HEK293 (cell line): ENCODE results near the gene TEAD1.

Experiments used
- CTCF ChIP-seq: fragments of 450-650 bp; formaldehyde crosslinking; IDR thresholded peaks from 2 replicates; pipeline ENCODE4 v1.5.1; 2016; ENCODE audit warnings: missing biosample characterization, missing genetic modification characterization
- GLIS1 ChIP-seq: fragments of 450-650 bp; formaldehyde crosslinking; IDR thresholded peaks from 2 replicates; pipeline ENCODE4 v1.5.1; 2016; ENCODE audit warnings: missing biosample characterization, missing genetic modification characterization
- GLIS2 ChIP-seq: fragments of 450-650 bp; formaldehyde crosslinking; IDR thresholded peaks from 2 replicates; pipeline ENCODE4 v1.5.1; 2016; ENCODE audit warnings: missing biosample characterization, missing genetic modification characterization
- HOXC10 ChIP-seq: sonication (generic); formaldehyde crosslinking; IDR thresholded peaks from 2 replicates; pipeline ENCODE4 v1.8.1; 2023; ENCODE audit warnings: mild to moderate bottlenecking, missing genetic modification reagents
- KLF16 ChIP-seq: fragments of 450-650 bp; formaldehyde crosslinking; IDR thresholded peaks from 2 replicates; pipeline ENCODE4 v1.5.1; 2017; ENCODE audit warnings: missing biosample characterization, missing genetic modification characterization
- TCF7L2 ChIP-seq: IDR thresholded peaks from 2 replicates; pipeline ENCODE4 v1.6.1; 2011; ENCODE audit warnings: low read depth, mild to moderate bottlenecking, inconsistent platforms, low read length, moderate library complexity, borderline replicate concordance
- ZNF140 ChIP-seq: fragments of 450-650 bp; formaldehyde crosslinking; IDR thresholded peaks from 2 replicates; pipeline ENCODE4 v1.5.1; 2016; ENCODE audit warnings: missing biosample characterization, missing genetic modification characterization
- ZNF157 ChIP-seq: fragments of 450-650 bp; formaldehyde crosslinking; IDR thresholded peaks from 2 replicates; pipeline ENCODE4 v1.5.1; 2016; ENCODE audit warnings: missing biosample characterization, missing genetic modification characterization
- ZNF211 ChIP-seq: fragments of 450-650 bp; formaldehyde crosslinking; IDR thresholded peaks from 2 replicates; pipeline ENCODE4 v1.5.1; 2016; ENCODE audit warnings: low read depth, missing biosample characterization, missing genetic modification characterization
- ZNF280C ChIP-seq: fragments of 450-650 bp; formaldehyde crosslinking; IDR thresholded peaks from 2 replicates; pipeline ENCODE4 v1.5.1; 2016; ENCODE audit warnings: missing biosample characterization, missing genetic modification characterization
- ZNF302 ChIP-seq: fragments of 450-650 bp; formaldehyde crosslinking; IDR thresholded peaks from 2 replicates; pipeline ENCODE4 v1.5.1; 2016; ENCODE audit warnings: missing biosample characterization, missing genetic modification characterization, low read depth
- ZNF394 ChIP-seq: fragments of 450-650 bp; formaldehyde crosslinking; IDR thresholded peaks from 2 replicates; pipeline ENCODE4 v1.5.1; 2016; ENCODE audit warnings: missing biosample characterization, missing genetic modification characterization, mild to moderate bottlenecking, moderate library complexity, borderline replicate concordance
- ZNF488 ChIP-seq: fragments of 450-650 bp; formaldehyde crosslinking; IDR thresholded peaks from 2 replicates; pipeline ENCODE4 v1.5.1; 2016; ENCODE audit warnings: missing biosample characterization, missing genetic modification characterization
- ZNF629 ChIP-seq: fragments of 450-650 bp; formaldehyde crosslinking; IDR thresholded peaks from 2 replicates; pipeline ENCODE4 v1.5.1; 2017; ENCODE audit warnings: missing biosample characterization, missing genetic modification characterization
- ZNF664 ChIP-seq: fragments of 450-650 bp; formaldehyde crosslinking; IDR thresholded peaks from 2 replicates; pipeline ENCODE4 v1.5.1; 2016; ENCODE audit warnings: missing biosample characterization, missing genetic modification characterization
- ZNF692 ChIP-seq: fragments of 450-650 bp; formaldehyde crosslinking; IDR thresholded peaks from 2 replicates; pipeline ENCODE4 v1.5.1; 2016; ENCODE audit warnings: missing biosample characterization, missing genetic modification characterization
- ZNF791 ChIP-seq: fragments of 450-650 bp; formaldehyde crosslinking; IDR thresholded peaks from 2 replicates; pipeline ENCODE4 v1.5.1; 2016; ENCODE audit warnings: missing biosample characterization, missing genetic modification characterization
- TF ChIP-seq, protein P1 (sequence below): fragments of 450-650 bp; formaldehyde crosslinking; IDR thresholded peaks from 2 replicates; pipeline ENCODE4 v1.5.0; 2017; ENCODE audit warnings: missing biosample characterization, missing genetic modification characterization, borderline replicate concordance
- TF ChIP-seq, protein P2 (sequence below): fragments of 450-650 bp; formaldehyde crosslinking; IDR thresholded peaks from 2 replicates; pipeline ENCODE4 v1.5.1; 2016; ENCODE audit warnings: missing biosample characterization, missing genetic modification characterization, borderline replicate concordance
- TF ChIP-seq, protein P3 (sequence below): fragments of 450-650 bp; formaldehyde crosslinking; IDR thresholded peaks from 2 replicates; pipeline ENCODE4 v1.5.1; 2016; ENCODE audit warnings: missing biosample characterization, missing genetic modification characterization
- TF ChIP-seq, protein P4 (sequence below): fragments of 450-650 bp; formaldehyde crosslinking; IDR thresholded peaks from 2 replicates; pipeline ENCODE4 v1.5.1; 2017; ENCODE audit warnings: missing biosample characterization, missing genetic modification characterization

TEAD1 gene

DNA sequence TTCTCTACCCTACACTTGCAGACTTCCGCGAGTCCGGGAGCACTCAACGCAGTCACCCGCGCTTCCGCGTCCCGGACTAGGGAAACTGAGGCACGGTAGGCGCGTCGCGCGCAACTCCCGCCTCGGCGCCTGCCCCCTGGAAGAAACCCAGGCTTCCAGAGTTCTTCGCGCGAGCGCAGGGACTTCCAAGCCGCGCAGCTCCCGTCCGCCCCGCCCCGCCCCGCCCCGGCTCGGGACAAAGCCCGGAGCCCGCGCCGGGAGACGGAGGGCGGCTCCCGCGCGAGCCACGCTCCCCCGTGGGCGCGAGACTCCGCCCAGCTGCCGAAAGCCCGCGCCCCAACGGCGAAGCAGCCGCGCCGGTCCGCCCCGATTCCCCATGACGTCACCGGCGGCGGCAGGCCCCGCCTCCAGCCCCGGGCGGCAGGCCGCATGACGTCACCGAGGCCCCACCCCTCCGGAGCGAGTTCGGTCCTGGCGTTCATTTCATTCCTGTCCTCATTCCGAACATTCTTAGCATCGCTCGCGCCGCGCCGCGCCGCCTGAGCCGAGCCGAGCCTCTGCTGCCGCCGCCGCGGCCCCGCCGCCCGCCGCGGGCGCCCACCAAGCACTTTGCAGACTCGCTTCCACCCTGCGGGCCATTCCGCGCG, at the start of gene TEAD1 (continued):
- TF ChIP-seq CTCF: no peak
- no peak for TF ChIP-seq ZNF280C (tag by site-specific recombination)
- no peak for TF ChIP-seq ZNF157 (tag by site-specific recombination)
- TF ChIP-seq ZNF664 (tag by site-specific recombination): no peak
- no peak for TF ChIP-seq ZNF488
- TF ChIP-seq, protein P1, sequence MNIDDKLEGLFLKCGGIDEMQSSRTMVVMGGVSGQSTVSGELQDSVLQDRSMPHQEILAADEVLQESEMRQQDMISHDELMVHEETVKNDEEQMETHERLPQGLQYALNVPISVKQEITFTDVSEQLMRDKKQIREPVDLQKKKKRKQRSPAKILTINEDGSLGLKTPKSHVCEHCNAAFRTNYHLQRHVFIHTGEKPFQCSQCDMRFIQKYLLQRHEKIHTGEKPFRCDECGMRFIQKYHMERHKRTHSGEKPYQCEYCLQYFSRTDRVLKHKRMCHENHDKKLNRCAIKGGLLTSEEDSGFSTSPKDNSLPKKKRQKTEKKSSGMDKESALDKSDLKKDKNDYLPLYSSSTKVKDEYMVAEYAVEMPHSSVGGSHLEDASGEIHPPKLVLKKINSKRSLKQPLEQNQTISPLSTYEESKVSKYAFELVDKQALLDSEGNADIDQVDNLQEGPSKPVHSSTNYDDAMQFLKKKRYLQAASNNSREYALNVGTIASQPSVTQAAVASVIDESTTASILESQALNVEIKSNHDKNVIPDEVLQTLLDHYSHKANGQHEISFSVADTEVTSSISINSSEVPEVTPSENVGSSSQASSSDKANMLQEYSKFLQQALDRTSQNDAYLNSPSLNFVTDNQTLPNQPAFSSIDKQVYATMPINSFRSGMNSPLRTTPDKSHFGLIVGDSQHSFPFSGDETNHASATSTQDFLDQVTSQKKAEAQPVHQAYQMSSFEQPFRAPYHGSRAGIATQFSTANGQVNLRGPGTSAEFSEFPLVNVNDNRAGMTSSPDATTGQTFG: no peak
- no peak for TF ChIP-seq ZNF394
- TF ChIP-seq ZNF692 (tag by site-specific recombination): 0 out of 2 replicates have a peak, but pooled peaks have one; percentile 34
- no peak for TF ChIP-seq ZNF211 (tag by site-specific recombination)
- no peak for TF ChIP-seq ZNF791
- TF ChIP-seq HOXC10 (CRISPR knock-in tag): no peak
- TF ChIP-seq ZNF629 (tag by site-specific recombination): peak; percentile 99
- no peak for TF ChIP-seq ZNF302 (tag by site-specific recombination)
- TF ChIP-seq, protein P2, sequence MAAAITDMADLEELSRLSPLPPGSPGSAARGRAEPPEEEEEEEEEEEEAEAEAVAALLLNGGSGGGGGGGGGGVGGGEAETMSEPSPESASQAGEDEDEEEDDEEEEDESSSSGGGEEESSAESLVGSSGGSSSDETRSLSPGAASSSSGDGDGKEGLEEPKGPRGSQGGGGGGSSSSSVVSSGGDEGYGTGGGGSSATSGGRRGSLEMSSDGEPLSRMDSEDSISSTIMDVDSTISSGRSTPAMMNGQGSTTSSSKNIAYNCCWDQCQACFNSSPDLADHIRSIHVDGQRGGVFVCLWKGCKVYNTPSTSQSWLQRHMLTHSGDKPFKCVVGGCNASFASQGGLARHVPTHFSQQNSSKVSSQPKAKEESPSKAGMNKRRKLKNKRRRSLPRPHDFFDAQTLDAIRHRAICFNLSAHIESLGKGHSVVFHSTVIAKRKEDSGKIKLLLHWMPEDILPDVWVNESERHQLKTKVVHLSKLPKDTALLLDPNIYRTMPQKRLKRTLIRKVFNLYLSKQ (tag by site-specific recombination): no peak
- TF ChIP-seq, protein P3, sequence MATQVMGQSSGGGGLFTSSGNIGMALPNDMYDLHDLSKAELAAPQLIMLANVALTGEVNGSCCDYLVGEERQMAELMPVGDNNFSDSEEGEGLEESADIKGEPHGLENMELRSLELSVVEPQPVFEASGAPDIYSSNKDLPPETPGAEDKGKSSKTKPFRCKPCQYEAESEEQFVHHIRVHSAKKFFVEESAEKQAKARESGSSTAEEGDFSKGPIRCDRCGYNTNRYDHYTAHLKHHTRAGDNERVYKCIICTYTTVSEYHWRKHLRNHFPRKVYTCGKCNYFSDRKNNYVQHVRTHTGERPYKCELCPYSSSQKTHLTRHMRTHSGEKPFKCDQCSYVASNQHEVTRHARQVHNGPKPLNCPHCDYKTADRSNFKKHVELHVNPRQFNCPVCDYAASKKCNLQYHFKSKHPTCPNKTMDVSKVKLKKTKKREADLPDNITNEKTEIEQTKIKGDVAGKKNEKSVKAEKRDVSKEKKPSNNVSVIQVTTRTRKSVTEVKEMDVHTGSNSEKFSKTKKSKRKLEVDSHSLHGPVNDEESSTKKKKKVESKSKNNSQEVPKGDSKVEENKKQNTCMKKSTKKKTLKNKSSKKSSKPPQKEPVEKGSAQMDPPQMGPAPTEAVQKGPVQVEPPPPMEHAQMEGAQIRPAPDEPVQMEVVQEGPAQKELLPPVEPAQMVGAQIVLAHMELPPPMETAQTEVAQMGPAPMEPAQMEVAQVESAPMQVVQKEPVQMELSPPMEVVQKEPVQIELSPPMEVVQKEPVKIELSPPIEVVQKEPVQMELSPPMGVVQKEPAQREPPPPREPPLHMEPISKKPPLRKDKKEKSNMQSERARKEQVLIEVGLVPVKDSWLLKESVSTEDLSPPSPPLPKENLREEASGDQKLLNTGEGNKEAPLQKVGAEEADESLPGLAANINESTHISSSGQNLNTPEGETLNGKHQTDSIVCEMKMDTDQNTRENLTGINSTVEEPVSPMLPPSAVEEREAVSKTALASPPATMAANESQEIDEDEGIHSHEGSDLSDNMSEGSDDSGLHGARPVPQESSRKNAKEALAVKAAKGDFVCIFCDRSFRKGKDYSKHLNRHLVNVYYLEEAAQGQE: no peak
- TF ChIP-seq GLIS2 (tag by site-specific recombination): peak; percentile 20; the same call in 1 of the 2 replicates
- no peak for TF ChIP-seq TCF7L2
- TF ChIP-seq, protein P4, sequence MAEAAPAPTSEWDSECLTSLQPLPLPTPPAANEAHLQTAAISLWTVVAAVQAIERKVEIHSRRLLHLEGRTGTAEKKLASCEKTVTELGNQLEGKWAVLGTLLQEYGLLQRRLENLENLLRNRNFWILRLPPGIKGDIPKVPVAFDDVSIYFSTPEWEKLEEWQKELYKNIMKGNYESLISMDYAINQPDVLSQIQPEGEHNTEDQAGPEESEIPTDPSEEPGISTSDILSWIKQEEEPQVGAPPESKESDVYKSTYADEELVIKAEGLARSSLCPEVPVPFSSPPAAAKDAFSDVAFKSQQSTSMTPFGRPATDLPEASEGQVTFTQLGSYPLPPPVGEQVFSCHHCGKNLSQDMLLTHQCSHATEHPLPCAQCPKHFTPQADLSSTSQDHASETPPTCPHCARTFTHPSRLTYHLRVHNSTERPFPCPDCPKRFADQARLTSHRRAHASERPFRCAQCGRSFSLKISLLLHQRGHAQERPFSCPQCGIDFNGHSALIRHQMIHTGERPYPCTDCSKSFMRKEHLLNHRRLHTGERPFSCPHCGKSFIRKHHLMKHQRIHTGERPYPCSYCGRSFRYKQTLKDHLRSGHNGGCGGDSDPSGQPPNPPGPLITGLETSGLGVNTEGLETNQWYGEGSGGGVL: no peak
- no peak for TF ChIP-seq ZNF140 (tag by site-specific recombination)
- peak; percentile 62; the same call in 1 of the 2 replicates for TF ChIP-seq KLF16 (tag by site-specific recombination)
- peak; percentile 57 for TF ChIP-seq GLIS1 (tag by site-specific recombination)
